Astrocyte of the hippocampus (primary cell): Measurements from ENCODE around the gene FAM237A.
A peak's percentile ranks its signal among the peaks of the same experiment; 100 is the strongest.

ENCODE experiments used
- DNase-seq: peaks from one replicate; pipeline ENCODE4 v3.0.0; 2011; ENCODE audit warnings: low read depth, low spot score

The FAM237A gene

GRCh38 chr2:206642075-206643025 is at the start of gene FAM237A:
FAM237A (plus strand) TSS chr2:206642487; CDS start chr2:206644237, 1,750 bp downstream.
- DNase-seq, result peak; percentile 86

- no peak for DNase-seq
These were observed 44.5 kb upstream of the FAM237A start for GRCh38 chr2:206597717-206598218.

- DNase-seq, result no peak
These were observed 39.0 kb upstream of the FAM237A start for GRCh38 chr2:206603243-206603642.

- no peak for DNase-seq
These were observed 31.8 kb upstream of the FAM237A start for GRCh38 chr2:206610451-206610850.

- DNase-seq, result no peak
These were observed 31.1 kb upstream of the FAM237A start for GRCh38 chr2:206611191-206611590.

- peak; percentile 2 for DNase-seq
These were observed 30.6 kb upstream of the FAM237A start for GRCh38 chr2:206611736-206612135.

GRCh38 chr2:206614811-206615210 is 27.5 kb upstream of the FAM237A start:
- peak; percentile 57 for DNase-seq

- DNase-seq, result no peak
These were observed 26.7 kb upstream of the FAM237A start for GRCh38 chr2:206615417-206616089.

- peak; percentile 11 for DNase-seq
These were observed 26.1 kb upstream of the FAM237A start for GRCh38 chr2:206616151-206616550.

- DNase-seq, result no peak
These were observed 23.3 kb upstream of the FAM237A start for GRCh38 chr2:206619011-206619410.

GRCh38 chr2:206626108-206626507 is 16.2 kb upstream of the FAM237A start:
- DNase-seq, result no peak

- DNase-seq, result no peak
These were observed 14.7 kb upstream of the FAM237A start for GRCh38 chr2:206627632-206628031.

- DNase-seq, result no peak
These were observed 10.9 kb upstream of the FAM237A start for GRCh38 chr2:206631340-206631739.

- DNase-seq, result no peak
These were observed 7.3 kb upstream of the FAM237A start for GRCh38 chr2:206635015-206635414.

- DNase-seq, result no peak
These were observed 2.7 kb upstream of the FAM237A start for GRCh38 chr2:206639636-206640035.

GRCh38 chr2:206641226-206641625 is 1.1 kb upstream of the FAM237A start:
- no peak for DNase-seq

GRCh38 chr2:206647985-206648384 is 5.7 kb downstream of the FAM237A start:
- DNase-seq, result no peak

- no peak for DNase-seq
These were observed 14.8 kb downstream of the FAM237A start for GRCh38 chr2:206657087-206657486.

GRCh38 chr2:206665251-206665650 is 23.0 kb downstream of the FAM237A start:
- DNase-seq, result no peak

GRCh38 chr2:206670531-206671319 is 28.4 kb downstream of the FAM237A start:
- no peak for DNase-seq

- no peak for DNase-seq
These were observed 41.3 kb downstream of the FAM237A start for GRCh38 chr2:206683546-206683945.

GRCh38 chr2:206688453-206688852 is 46.2 kb downstream of the FAM237A start:
- no peak for DNase-seq
